Hematopoietic multipotent progenitor cell treated with erythropoietin and hydrocortisone succinate and interleukin-3 and kit ligand, for 8 days (in vitro differentiated cells): Measurements from ENCODE around the gene GLI3.

ENCODE experiments used
- DNase-seq: peaks from one replicate; pipeline ENCODE4 v3.0.0-alpha.2; 2015

The GLI3 gene

GRCh38 chr7:41912851-41913567 lies 324.0 kb downstream of the GLI3 start:
- no peak for DNase-seq

GRCh38 chr7:41912426-41912825 lies 324.6 kb downstream of the GLI3 start:
- no peak for DNase-seq

- DNase-seq: no peak
These were observed 325.2 kb downstream of the GLI3 start for GRCh38 chr7:41911792-41912191.
